Gastrocnemius medialis (tissue), 4 donors: ENCODE measurements around the gene KCNJ15.

Source experiments
- POLR2A ChIP-seq, 2 donors: fragments of 450-650 bp; IDR thresholded peaks; one replicate each; pipeline ENCODE4 v1.6.1; 2017; ENCODE audit warnings: antibody characterized with exemption in 2 of 2, mild to moderate bottlenecking in 2 of 2, moderate library complexity in 2 of 2
- TF ChIP-seq, protein P1 (sequence below), 5 experiments: fragments of 450-650 bp in 3 of 5; fragments of 200-600 bp in 2 of 5; sonication (generic) in 2 of 5; IDR thresholded peaks in 4 of 5; conservative IDR thresholded peaks in 1 of 5; 1 replicate in 4 of 5; 2 replicates in 1 of 5; pipeline ENCODE4 v1.5.1; 2016 to 2019; ENCODE audit warnings: antibody characterized with exemption in 5 of 5, mild to moderate bottlenecking in 3 of 5, moderate library complexity in 3 of 5

DNA sequence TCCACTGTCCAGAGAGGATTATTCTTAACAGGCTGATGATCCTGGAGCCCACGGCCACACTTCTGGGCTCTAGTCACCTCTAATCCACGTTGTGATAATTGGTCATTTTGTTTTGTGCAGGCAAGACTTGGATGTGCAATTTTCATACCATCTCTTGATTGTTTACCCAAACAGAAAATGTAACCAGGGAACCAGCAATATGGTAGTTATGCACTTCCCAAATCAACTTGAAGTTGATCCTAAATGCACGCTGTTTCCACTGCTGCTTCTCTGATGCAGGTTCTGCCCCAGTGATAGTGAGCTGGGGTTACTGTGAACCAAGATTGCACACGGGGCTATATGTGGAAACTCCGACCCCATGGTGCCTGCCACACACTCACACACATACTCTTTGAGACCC, 14.7 kb upstream of the KCNJ15 start:
- TF ChIP-seq, protein P1, sequence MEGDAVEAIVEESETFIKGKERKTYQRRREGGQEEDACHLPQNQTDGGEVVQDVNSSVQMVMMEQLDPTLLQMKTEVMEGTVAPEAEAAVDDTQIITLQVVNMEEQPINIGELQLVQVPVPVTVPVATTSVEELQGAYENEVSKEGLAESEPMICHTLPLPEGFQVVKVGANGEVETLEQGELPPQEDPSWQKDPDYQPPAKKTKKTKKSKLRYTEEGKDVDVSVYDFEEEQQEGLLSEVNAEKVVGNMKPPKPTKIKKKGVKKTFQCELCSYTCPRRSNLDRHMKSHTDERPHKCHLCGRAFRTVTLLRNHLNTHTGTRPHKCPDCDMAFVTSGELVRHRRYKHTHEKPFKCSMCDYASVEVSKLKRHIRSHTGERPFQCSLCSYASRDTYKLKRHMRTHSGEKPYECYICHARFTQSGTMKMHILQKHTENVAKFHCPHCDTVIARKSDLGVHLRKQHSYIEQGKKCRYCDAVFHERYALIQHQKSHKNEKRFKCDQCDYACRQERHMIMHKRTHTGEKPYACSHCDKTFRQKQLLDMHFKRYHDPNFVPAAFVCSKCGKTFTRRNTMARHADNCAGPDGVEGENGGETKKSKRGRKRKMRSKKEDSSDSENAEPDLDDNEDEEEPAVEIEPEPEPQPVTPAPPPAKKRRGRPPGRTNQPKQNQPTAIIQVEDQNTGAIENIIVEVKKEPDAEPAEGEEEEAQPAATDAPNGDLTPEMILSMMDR (IDR thresholded peaks at IDR 0.05 in 4 of 5, conservative IDR thresholded peaks at IDR 0.05 in 1 of 5): no peak
- no peak for TF ChIP-seq POLR2A (IDR thresholded peaks at IDR 0.05)
